Stimulated activated naive CD8-positive, alpha-beta T cell treated with anti-CD3 and anti-CD28 coated beads, Interleukin-15, Interleukin-2, amounts not matched to agents 100 U/mL and 50 U/mL, for 24 hours (primary cell): ENCODE results near the gene CREBRF.
"Not testable (repeated sequence)": the region's sequence is repeated elsewhere in the genome, so short reads cannot be mapped to it uniquely, and the experiment has no call there.

Experiments used
- ATAC-seq: fragments of 150-1000 bp; cut with Tn5 transposase; one replicate; pipeline ENCODE4 v1.10.0; 2021
- DNase-seq: peaks from one replicate; pipeline ENCODE4 v3.0.0; 2021

CREBRF gene

GRCh38 chr5:173035904-173036707 is 20.0 kb upstream of the CREBRF start:
- ATAC-seq (no peak), DNase-seq (peak; percentile 34)

- ATAC-seq (no peak), DNase-seq (no peak)
These were observed 17.0 kb upstream of the CREBRF start for GRCh38 chr5:173039188-173039587.

- ATAC-seq: peak; percentile 30
- no peak for DNase-seq
These were observed 16.2 kb upstream of the CREBRF start for GRCh38 chr5:173039964-173040363.

GRCh38 chr5:173041881-173042762 is 14.0 kb upstream of the CREBRF start:
- DNase-seq: no peak
- no peak for ATAC-seq

GRCh38 chr5:173042763-173043107 is 13.4 kb upstream of the CREBRF start:
- ATAC-seq (no peak), DNase-seq (no peak)

GRCh38 chr5:173045474-173045873 is 10.7 kb upstream of the CREBRF start:
- ATAC-seq: no peak
- DNase-seq: no peak

GRCh38 chr5:173047096-173047837 is 8.9 kb upstream of the CREBRF start:
- not testable (repeated sequence) for DNase-seq, ATAC-seq

- no peak for ATAC-seq
- no peak for DNase-seq
These were observed 8.4 kb upstream of the CREBRF start for GRCh38 chr5:173047838-173048105.

- DNase-seq (no peak), ATAC-seq (no peak)
These were observed 5.4 kb upstream of the CREBRF start for GRCh38 chr5:173050791-173051190.

GRCh38 chr5:173051746-173052145 is 4.4 kb upstream of the CREBRF start:
- DNase-seq (no peak), ATAC-seq (no peak)

- ATAC-seq (no peak), DNase-seq (no peak)
These were observed 3.1 kb upstream of the CREBRF start for GRCh38 chr5:173053041-173053440.

GRCh38 chr5:173055042-173055721 is 970 bp upstream of the CREBRF start:
- DNase-seq (no peak), ATAC-seq (no peak)

GRCh38 chr5:173055722-173055982 is 500 bp upstream of the CREBRF start:
- DNase-seq: no peak
- no peak for ATAC-seq

- ATAC-seq (peak; percentile 44), DNase-seq (no peak)
These were observed 570 bp downstream of the CREBRF start for GRCh38 chr5:173056783-173057061.

- peak; percentile 99 for DNase-seq
- peak; percentile 94 for ATAC-seq
These were observed 1.1 kb downstream of the CREBRF start for GRCh38 chr5:173057062-173057924.

- DNase-seq: no peak
- ATAC-seq: no peak
These were observed 6.0 kb downstream of the CREBRF start for GRCh38 chr5:173062141-173062540.

GRCh38 chr5:173065155-173065554 is 9.0 kb downstream of the CREBRF start:
- ATAC-seq (peak; percentile 61), DNase-seq (no peak)

- DNase-seq (no peak), ATAC-seq (no peak)
These were observed 13.5 kb downstream of the CREBRF start for GRCh38 chr5:173069671-173070070.

- no peak for DNase-seq
- no peak for ATAC-seq
These were observed 19.1 kb downstream of the CREBRF start for GRCh38 chr5:173075137-173075843.

- ATAC-seq (no peak), DNase-seq (no peak)
These were observed 19.8 kb downstream of the CREBRF start for GRCh38 chr5:173075970-173076369.

- not testable (repeated sequence) for DNase-seq, ATAC-seq
These were observed 20.3 kb downstream of the CREBRF start for GRCh38 chr5:173076471-173076870.
